ENCODE measurements around the gene ATP5MC2.
"Not testable (repeated sequence)": the region's sequence is repeated elsewhere in the genome, so short reads cannot be mapped to it uniquely, and the experiment has no call there.

ATP5MC2 gene

DNA sequence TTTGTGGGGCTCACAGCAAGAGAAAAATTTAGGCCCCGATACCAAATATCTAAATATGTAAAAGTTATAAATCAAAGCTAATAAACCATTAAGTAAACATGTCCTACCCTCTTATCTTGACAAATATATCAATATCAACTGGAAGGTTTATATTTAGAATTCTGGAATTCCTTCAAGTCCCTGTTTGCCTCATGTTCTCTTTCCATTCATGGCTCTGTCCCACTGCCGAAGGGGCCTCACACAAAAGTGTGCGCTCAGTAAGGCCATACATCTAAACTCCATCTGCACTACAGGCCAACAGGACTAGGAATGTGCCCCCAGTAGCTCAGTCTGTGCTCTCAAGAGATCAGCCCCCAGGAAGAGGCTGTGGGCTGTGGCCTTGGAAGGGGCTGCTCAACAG is 10.6 kb upstream of the ATP5MC2 start:
- no peaks in the 10 kb centered on the region for H3K9me3 ChIP-seq (ENCODE audit: low read length)
- H3K36me3 ChIP-seq (ENCODE audit: insufficient read depth, low read length): no peaks in the 10 kb centered on the region
- no peaks in the 10 kb centered on the region for H3K4me1 ChIP-seq (ENCODE audit: insufficient read depth, low read length)
- H3K27me3 ChIP-seq (ENCODE audit: control insufficient read depth in 1 of 2, insufficient read depth in 2 of 2, low read length in 2 of 2): no peaks in the 10 kb centered on the region
- no peak overlapping the region for H3K27ac ChIP-seq (ENCODE audit: low read depth, low read length)
- H3K9ac ChIP-seq (ENCODE audit: low read length): no peak overlapping the region
- no peak overlapping the region for H3K4me3 ChIP-seq (ENCODE audit: low read depth in 1 of 2, low read length in 2 of 2)

DNA sequence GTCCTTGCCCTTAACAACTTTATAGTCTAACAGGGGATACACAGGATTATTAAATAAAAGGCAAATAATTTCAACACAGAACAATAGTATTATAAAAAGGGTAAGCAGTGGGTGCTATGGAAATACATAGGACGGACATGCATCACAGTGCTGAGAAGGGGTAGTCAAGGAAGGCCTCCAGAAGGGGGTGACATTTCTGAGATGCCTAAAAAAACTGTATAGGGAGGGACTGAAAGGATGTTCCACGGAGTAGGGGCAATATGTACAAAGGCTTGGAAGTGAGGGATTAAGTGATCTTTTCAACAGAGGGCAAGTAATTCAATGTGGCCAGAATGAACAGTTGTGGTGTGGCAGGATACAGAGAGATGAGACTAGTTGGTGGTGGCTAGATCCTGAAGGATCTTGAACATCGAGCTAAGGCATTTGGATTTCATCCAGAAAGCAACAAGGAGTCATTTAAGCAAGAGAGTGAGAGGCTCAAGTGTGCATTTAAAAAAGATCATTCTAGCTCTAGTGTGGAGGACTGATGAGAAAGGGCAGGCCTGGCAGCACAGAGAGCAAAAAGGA is 8.9 kb upstream of the ATP5MC2 start:
- H3K4me1 ChIP-seq (ENCODE audit: insufficient read depth, low read length): no peaks in the 10 kb centered on the region
- no peaks in the 10 kb centered on the region for H3K27me3 ChIP-seq (ENCODE audit: control insufficient read depth in 1 of 2, insufficient read depth in 2 of 2, low read length in 2 of 2)
- H3K9ac ChIP-seq (ENCODE audit: low read length): no peak overlapping the region
- H3K27ac ChIP-seq (ENCODE audit: low read depth, low read length): no peak overlapping the region
- no peaks in the 10 kb centered on the region for H3K36me3 ChIP-seq (ENCODE audit: insufficient read depth, low read length)
- H3K9me3 ChIP-seq (ENCODE audit: low read length): no peaks in the 10 kb centered on the region
- no peak overlapping the region for H3K4me3 ChIP-seq (ENCODE audit: low read depth in 1 of 2, low read length in 2 of 2)

DNA sequence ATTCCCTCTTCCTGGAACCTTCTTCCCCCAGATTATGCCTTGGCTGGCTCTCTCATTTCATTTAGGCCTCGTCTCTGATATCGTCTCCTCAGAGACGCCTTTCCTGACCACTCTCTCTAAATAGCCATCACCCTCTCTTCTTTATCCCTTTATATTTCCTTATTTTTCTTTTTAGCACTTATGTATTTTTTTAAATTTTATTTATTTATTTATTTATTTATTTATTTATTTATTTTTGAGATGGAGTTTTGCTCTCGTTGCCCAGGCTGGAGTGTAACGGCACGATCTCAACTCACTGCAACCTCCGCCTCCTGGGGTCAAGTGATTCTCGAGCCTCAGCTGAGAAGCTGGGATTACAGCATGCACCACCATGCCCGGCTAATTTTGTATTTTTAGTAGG is 8.1 kb upstream of the ATP5MC2 start:
- H3K27me3 ChIP-seq (ENCODE audit: control insufficient read depth in 1 of 2, insufficient read depth in 2 of 2, low read length in 2 of 2): no peaks in the 10 kb centered on the region
- no peak overlapping the region for H3K27ac ChIP-seq (ENCODE audit: low read depth, low read length)
- H3K36me3 ChIP-seq (ENCODE audit: insufficient read depth, low read length): no peaks in the 10 kb centered on the region
- no peaks in the 10 kb centered on the region for H3K4me1 ChIP-seq (ENCODE audit: insufficient read depth, low read length)
- H3K9me3 ChIP-seq (ENCODE audit: low read length): no peaks in the 10 kb centered on the region
- H3K9ac ChIP-seq (ENCODE audit: low read length): no peak overlapping the region
- no peak overlapping the region for H3K4me3 ChIP-seq (ENCODE audit: low read depth in 1 of 2, low read length in 2 of 2)

DNA sequence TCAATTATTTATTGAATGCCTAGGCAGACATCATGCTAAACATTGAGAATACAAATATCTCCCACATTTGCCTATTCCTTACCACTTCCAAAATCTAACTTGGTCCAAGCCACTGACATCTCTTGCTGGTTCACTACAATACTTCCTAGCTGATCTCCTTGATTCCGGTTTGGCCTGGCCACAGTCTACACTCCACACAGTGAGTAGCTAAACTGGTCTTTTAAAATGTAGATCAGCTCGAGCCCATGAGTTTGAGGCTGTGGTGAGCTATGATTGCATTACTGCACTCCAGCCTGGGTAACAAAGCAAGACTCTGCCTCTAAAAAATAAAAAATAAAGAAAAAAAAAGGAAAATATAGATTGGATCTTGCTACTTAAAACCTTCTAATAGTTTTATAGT is 7.6 kb upstream of the ATP5MC2 start:
- Histone ChIP-seq H3K4me1 (ENCODE audit: insufficient read depth, low read length) (no peaks in the 10 kb centered on the region), H3K4me3 (ENCODE audit: low read depth in 1 of 2, low read length in 2 of 2) (no peak overlapping the region), H3K27me3 (ENCODE audit: control insufficient read depth in 1 of 2, insufficient read depth in 2 of 2, low read length in 2 of 2) (no peaks in the 10 kb centered on the region)

DNA sequence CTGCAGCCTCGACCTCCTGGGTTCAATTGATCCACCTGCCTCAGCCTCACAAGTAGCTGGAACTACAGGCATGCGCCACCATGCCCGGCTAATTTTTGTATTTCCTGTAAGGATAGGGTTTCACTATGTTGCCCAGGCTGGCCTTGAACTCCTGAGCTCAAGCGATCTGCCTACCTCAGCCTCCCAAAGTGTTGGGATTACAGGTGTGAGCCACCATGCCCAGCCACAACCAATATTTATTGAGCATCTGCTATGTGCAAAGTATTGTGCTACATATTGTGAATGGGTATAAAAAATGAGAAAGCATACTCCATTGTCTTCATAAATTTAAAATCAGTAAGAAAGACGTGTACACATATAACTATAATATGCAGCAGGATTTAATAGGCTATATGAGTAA is 4.2 kb upstream of the ATP5MC2 start:
- not testable (repeated sequence) for H3K9ac ChIP-seq (ENCODE audit: low read length); H3K4me3 ChIP-seq (ENCODE audit: low read depth in 1 of 2, low read length in 2 of 2); H3K36me3 ChIP-seq (ENCODE audit: insufficient read depth, low read length); H3K27ac ChIP-seq (ENCODE audit: low read depth, low read length); H3K9me3 ChIP-seq (ENCODE audit: low read length); H3K27me3 ChIP-seq (ENCODE audit: control insufficient read depth in 1 of 2, insufficient read depth in 2 of 2, low read length in 2 of 2)
- peaks cover 13% of the 10 kb centered on the region for H3K4me1 ChIP-seq (ENCODE audit: insufficient read depth, low read length)

More for the DNA sequence above, 7.6 kb upstream of the ATP5MC2 start:
- Histone ChIP-seq H3K27ac (ENCODE audit: low read depth, low read length) (no peak overlapping the region), H3K9me3 (ENCODE audit: low read length) (no peaks in the 10 kb centered on the region), H3K36me3 (ENCODE audit: insufficient read depth, low read length) (no peaks in the 10 kb centered on the region), H3K9ac (ENCODE audit: low read length) (no peak overlapping the region)

DNA sequence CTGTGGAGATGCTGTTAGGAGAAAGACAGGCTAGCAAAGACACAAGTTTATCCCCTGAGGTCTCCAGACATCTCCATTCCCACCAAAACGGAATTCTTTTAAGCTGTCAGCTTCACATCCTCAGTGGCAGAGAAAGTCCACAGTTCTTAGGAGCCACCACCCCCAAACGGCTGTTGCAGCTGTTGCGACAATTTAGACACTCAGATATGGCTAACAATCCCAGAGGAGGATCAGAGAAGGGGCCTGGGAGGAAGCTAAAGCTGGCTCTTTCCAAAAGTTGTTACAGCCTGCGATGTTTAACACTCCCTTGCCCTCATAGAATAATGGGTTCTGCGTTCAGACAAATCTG is 1.9 kb upstream of the ATP5MC2 start:
- Histone ChIP-seq H3K9me3 (ENCODE audit: low read length) (no peaks in the 10 kb centered on the region), H3K9ac (ENCODE audit: low read length) (peak overlapping the region; percentile 49), H3K36me3 (ENCODE audit: insufficient read depth, low read length) (peaks cover 4% of the 10 kb centered on the region), H3K4me1 (ENCODE audit: insufficient read depth, low read length) (peaks cover 27% of the 10 kb centered on the region), H3K27me3 (ENCODE audit: control insufficient read depth in 1 of 2, insufficient read depth in 2 of 2, low read length in 2 of 2) (no peaks in the 10 kb centered on the region), H3K27ac (ENCODE audit: low read depth, low read length) (peak overlapping the region; percentile 87), H3K4me3 (ENCODE audit: low read depth in 1 of 2, low read length in 2 of 2) (peak overlapping the region in 1 of 2 donors; percentile 93)

DNA sequence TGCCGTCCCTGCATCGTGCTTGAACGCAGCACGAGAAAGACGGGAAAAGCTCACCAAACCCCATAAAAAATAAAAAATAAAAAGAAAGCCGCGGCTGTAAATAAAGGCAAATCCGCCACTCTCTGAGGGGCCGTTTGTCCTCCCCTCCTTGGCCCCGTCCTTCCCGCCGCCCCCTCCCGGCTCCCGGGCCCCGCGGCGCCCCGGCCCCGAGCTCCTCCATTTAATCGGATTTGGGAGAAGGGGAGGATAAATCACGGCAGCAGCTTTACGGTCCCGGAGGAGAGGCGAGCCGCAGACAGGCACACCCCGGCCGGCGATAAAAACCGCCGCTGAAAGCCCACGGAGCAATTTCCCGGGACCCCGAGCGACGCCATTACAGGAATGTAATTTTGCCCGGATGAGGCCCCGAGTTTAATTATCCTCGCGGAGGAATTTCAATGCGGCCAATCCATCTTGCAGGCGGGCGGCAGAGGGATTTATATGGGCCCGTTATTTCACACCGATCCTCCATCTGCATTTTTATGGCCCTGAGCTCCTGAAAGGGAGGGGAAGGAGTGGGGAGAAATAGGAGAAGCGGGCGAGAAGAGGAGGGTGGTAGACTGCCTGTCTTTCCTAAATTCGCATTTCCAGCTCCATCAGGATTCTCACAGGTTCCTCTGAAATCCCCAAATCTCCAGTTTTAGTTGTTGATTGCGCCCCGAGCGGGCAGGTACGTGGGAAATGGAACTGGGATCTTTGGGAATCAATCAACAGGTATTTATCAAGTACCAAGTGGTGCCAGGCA is 1.3 kb upstream of the ATP5MC2 start:
- Histone ChIP-seq H3K4me1 (ENCODE audit: insufficient read depth, low read length) (peaks cover 27% of the 10 kb centered on the region), H3K9me3 (ENCODE audit: low read length) (no peaks in the 10 kb centered on the region), H3K27ac (ENCODE audit: low read depth, low read length) (peak overlapping the region; percentile 87), H3K36me3 (ENCODE audit: insufficient read depth, low read length) (peaks cover 10% of the 10 kb centered on the region), H3K4me3 (ENCODE audit: low read depth in 1 of 2, low read length in 2 of 2) (peak overlapping the region; percentile 37 to 93), H3K9ac (ENCODE audit: low read length) (peak overlapping the region; percentile 49), H3K27me3 (ENCODE audit: control insufficient read depth in 1 of 2, insufficient read depth in 2 of 2, low read length in 2 of 2) (no peaks in the 10 kb centered on the region)

DNA sequence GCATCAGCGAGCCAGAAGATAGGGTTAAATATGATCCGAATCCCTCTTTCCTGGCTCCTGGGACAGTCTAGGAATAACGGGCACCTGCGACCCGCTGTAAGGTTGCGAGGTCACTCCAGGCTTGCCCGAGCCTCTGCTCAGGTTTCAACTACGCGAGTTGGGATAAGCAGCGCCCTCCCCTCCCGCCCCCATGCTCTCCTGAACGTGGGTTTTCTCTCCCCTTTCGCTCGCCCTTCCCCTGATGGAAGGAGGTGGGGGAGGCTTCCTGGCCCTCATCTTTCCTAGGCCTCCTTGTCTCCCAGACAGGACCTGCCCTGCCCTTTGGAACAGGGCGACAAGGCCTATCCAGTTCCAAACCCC is 753 bp upstream of the ATP5MC2 start:
- Histone ChIP-seq H3K27ac (ENCODE audit: low read depth, low read length) (peak overlapping the region; percentile 87), H3K9me3 (ENCODE audit: low read length) (no peaks in the 10 kb centered on the region), H3K4me1 (ENCODE audit: insufficient read depth, low read length) (peaks cover 27% of the 10 kb centered on the region), H3K9ac (ENCODE audit: low read length) (peak overlapping the region; percentile 49), H3K4me3 (ENCODE audit: low read depth in 1 of 2, low read length in 2 of 2) (peak overlapping the region in 1 of 2 donors; percentile 93), H3K27me3 (ENCODE audit: control insufficient read depth in 1 of 2, insufficient read depth in 2 of 2, low read length in 2 of 2) (no peaks in the 10 kb centered on the region), H3K36me3 (ENCODE audit: insufficient read depth, low read length) (peaks cover 12% of the 10 kb centered on the region)

DNA sequence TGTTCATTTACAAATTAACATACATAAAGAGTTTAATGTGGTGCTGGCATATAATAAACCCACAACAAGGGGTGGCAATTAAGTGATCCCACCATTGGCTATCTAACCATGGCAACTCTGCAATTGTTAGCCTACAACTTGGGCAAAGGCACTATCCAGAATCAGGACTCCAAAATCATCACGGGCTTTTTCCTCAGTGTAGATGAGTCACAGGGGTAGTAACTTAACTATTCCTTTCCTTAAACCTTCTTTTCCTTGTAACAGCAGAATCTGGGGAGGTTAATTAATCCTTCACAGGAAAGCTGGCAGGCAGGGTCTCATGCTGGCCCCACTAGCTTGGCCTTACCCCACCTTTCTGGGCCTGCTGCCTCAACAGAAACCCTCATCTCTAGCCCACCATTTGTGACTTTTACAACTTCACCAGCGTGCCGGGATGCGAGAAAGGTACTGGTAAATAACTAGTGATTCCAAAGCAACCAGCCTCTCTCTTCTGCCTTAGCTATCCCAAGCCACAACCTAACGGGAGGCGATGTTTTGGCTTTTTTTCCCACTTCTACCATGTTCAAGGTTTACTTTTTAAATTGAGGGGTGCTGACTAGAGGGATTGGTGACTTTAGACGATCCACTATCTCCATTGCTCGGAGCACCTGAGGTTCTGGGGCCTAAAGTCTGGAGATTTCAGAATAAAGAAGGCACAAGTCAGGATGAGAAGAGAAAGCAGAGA is 744 bp downstream of the ATP5MC2 start:
- peak overlapping the region; percentile 43 to 93 for H3K4me3 ChIP-seq (ENCODE audit: low read depth in 1 of 2, low read length in 2 of 2)
- H3K36me3 ChIP-seq (ENCODE audit: insufficient read depth, low read length): peaks cover 24% of the 10 kb centered on the region
- H3K4me1 ChIP-seq (ENCODE audit: insufficient read depth, low read length): peaks cover 35% of the 10 kb centered on the region
- no peaks in the 10 kb centered on the region for H3K9me3 ChIP-seq (ENCODE audit: low read length)
- peak overlapping the region; percentile 59 for H3K9ac ChIP-seq (ENCODE audit: low read length)
- no peaks in the 10 kb centered on the region for H3K27me3 ChIP-seq (ENCODE audit: control insufficient read depth in 1 of 2, insufficient read depth in 2 of 2, low read length in 2 of 2)
- H3K27ac ChIP-seq (ENCODE audit: low read depth, low read length): peak overlapping the region; percentile 83

DNA sequence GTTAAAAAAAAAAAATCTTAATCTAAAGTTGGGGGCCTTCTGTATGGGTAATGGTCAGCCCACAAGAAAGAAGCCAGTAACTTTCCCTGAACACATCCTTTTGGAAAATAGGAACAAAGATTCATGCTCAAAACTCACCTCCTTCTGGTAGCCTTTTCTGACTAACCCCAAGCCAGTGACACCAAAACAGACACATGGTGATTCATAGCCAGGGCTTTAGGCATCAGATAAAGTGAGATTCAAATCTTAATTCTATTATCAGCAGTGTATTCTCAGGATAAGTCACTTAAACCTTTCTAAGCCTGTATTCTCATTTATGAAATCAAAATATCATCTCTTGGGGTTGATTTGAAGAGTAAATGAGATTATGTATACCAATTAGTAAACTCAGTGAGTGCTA is 4.9 kb downstream of the ATP5MC2 start:
- Histone ChIP-seq H3K36me3 (ENCODE audit: insufficient read depth, low read length) (peaks cover 48% of the 10 kb centered on the region), H3K4me1 (ENCODE audit: insufficient read depth, low read length) (peaks cover 25% of the 10 kb centered on the region), H3K27ac (ENCODE audit: low read depth, low read length) (no peak overlapping the region), H3K4me3 (ENCODE audit: low read depth in 1 of 2, low read length in 2 of 2) (no peak overlapping the region), H3K9me3 (ENCODE audit: low read length) (no peaks in the 10 kb centered on the region), H3K9ac (ENCODE audit: low read length) (no peak overlapping the region), H3K27me3 (ENCODE audit: control insufficient read depth in 1 of 2, insufficient read depth in 2 of 2, low read length in 2 of 2) (no peaks in the 10 kb centered on the region)

DNA sequence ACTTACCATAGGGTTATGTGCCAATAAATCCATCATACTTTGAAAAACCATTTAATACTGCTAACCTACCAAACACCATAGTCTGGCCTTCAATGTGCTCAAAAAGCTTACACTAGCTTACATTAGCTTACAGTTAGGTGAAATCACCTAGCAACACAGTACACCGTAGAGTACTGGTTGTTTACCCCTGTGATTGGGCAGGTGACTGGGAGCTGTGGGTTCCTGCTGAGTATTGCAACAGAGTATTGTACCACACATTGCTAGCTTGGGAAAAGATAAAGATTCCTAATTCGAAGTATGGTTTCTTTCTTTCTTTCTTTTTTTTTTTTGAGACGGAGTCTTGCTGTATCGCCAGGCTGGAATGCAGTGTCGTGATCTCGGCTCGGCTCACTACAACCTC is 5.6 kb downstream of the ATP5MC2 start:
- Histone ChIP-seq H3K36me3 (ENCODE audit: insufficient read depth, low read length) (peaks cover 55% of the 10 kb centered on the region), H3K27me3 (ENCODE audit: control insufficient read depth in 1 of 2, insufficient read depth in 2 of 2, low read length in 2 of 2) (no peaks in the 10 kb centered on the region), H3K27ac (ENCODE audit: low read depth, low read length) (no peak overlapping the region), H3K4me1 (ENCODE audit: insufficient read depth, low read length) (peaks cover 24% of the 10 kb centered on the region), H3K9me3 (ENCODE audit: low read length) (no peaks in the 10 kb centered on the region), H3K9ac (ENCODE audit: low read length) (no peak overlapping the region), H3K4me3 (ENCODE audit: low read depth in 1 of 2, low read length in 2 of 2) (no peak overlapping the region)

Measured in muscle layer of colon (tissue), 2 donors.